Measurements from ENCODE around the gene NUP155.

DNA sequence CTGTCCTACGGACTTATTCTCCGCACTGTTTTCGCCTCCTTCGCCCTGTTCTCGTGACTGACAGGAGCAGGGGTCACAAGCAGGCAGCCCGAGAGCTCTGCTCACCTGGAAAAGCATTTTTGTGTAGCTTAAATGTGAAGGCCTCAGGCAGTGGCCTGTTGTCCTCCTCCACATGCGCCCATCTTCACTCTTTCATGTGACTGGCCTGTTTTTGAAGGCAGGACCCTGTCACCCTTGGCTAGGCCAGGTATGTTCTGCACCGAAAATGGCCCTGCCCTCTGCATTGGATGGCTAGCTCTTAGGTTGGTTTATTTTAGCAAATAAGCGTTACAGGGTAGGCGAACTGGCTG, 121.1 kb downstream of the NUP155 start:
- TF ChIP-seq, protein P1, sequence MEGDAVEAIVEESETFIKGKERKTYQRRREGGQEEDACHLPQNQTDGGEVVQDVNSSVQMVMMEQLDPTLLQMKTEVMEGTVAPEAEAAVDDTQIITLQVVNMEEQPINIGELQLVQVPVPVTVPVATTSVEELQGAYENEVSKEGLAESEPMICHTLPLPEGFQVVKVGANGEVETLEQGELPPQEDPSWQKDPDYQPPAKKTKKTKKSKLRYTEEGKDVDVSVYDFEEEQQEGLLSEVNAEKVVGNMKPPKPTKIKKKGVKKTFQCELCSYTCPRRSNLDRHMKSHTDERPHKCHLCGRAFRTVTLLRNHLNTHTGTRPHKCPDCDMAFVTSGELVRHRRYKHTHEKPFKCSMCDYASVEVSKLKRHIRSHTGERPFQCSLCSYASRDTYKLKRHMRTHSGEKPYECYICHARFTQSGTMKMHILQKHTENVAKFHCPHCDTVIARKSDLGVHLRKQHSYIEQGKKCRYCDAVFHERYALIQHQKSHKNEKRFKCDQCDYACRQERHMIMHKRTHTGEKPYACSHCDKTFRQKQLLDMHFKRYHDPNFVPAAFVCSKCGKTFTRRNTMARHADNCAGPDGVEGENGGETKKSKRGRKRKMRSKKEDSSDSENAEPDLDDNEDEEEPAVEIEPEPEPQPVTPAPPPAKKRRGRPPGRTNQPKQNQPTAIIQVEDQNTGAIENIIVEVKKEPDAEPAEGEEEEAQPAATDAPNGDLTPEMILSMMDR (IDR thresholded peaks at IDR 0.05; ENCODE audit: low read depth, low read length, poor library complexity, severe bottlenecking): no peak
- no peak for TF ChIP-seq EZH2phosphoT487 (IDR thresholded peaks at IDR 0.05; ENCODE audit: borderline replicate concordance, low read length)

All from DOHH2 (cell line).